H1 (cell line): ENCODE measurements around the gene GALNT2. TPM values are rescaled to one million over a fixed set of nuclear protein-coding genes. Genes with fewer than 3 reads are reported as not detected.

Experiments used
- CTCF ChIA-PET: fragments of 300-600 bp; sonication (Branson Sonifier 250); formaldehyde crosslinking; loops from one replicate; lab custom pipeline; 2021; ENCODE audit not compliant: partially characterized antibody; lab: Charles Lee
- POLR2A ChIA-PET: fragments of 300-600 bp; sonication (Branson Sonifier 250); formaldehyde crosslinking; loops from one replicate; lab custom pipeline; 2021; ENCODE audit warnings: inconsistent platforms; ENCODE audit not compliant: partially characterized antibody; lab: Charles Lee
- DNase-seq, 2 experiments: peaks; one replicate each; pipeline versions ENCODE4 v3.0.0 to v3.0.0-alpha.2; 2010 to 2022; ENCODE audit warnings: low spot score in 2 of 2, low read depth in 1 of 2, mixed read lengths in 1 of 2
- FAIRE-seq: peaks from 2 replicates; lab custom pipeline; 2011; peaks lifted over from hg19 to GRCh38; lab: Jason Lieb, UNC
- H2AFZ ChIP-seq: 2 replicates; pipeline ENCODE4 v1.8.1; 2012; ENCODE audit warnings: low read length, inconsistent platforms
- H2AK5ac ChIP-seq: 2 replicates; pipeline ENCODE4 v1.6.1; 2013; ENCODE audit warnings: low read depth, low read length
- H2BK120ac ChIP-seq: replicated peaks from 2 replicates; pipeline ENCODE3; 2013; ENCODE audit warnings: low read depth, low read length, inconsistent platforms
- H2BK12ac ChIP-seq: 2 replicates; pipeline ENCODE4 v1.6.1; 2013; ENCODE audit warnings: low read depth, low read length
- H2BK15ac ChIP-seq: 2 replicates; pipeline ENCODE4 v1.6.1; 2013; ENCODE audit warnings: low read length
- H2BK20ac ChIP-seq: 2 replicates; pipeline ENCODE4 v1.6.1; 2013; ENCODE audit warnings: low read length
- H2BK5ac ChIP-seq: 2 replicates; pipeline ENCODE4 v1.6.1; 2013; ENCODE audit warnings: low read depth, low read length
- H3K14ac ChIP-seq: 2 replicates; pipeline ENCODE4 v1.6.1; 2013; ENCODE audit warnings: inconsistent platforms; ENCODE audit not compliant: insufficient read length
- H3K18ac ChIP-seq: 2 replicates; pipeline ENCODE4 v1.6.1; 2013; ENCODE audit warnings: low read length; ENCODE audit errors: extremely low read depth
- H3K23ac ChIP-seq: 2 replicates; pipeline ENCODE4 v1.6.1; 2013; ENCODE audit warnings: inconsistent platforms; ENCODE audit not compliant: insufficient read length
- H3K23me2 ChIP-seq: 2 replicates; pipeline ENCODE4 v1.6.1; 2013; ENCODE audit warnings: low read depth, low read length
- H3K27ac ChIP-seq: 2 replicates; pipeline ENCODE4 v1.6.1; 2011; ENCODE audit warnings: low read depth, low read length, inconsistent platforms
- H3K27me3 ChIP-seq, 4 experiments: replicated peaks in 1 of 4; 1 replicate in 1 of 4; 2 replicates in 3 of 4; pipeline versions ENCODE4 v1.6.1 to v1.8.1; 2011 to 2013; ENCODE audit warnings: low read length in 3 of 4, mild to moderate bottlenecking in 3 of 4, inconsistent platforms in 2 of 4, mixed read lengths in 2 of 4, moderate library complexity in 1 of 4; ENCODE audit not compliant: control insufficient read depth in 3 of 4, insufficient read depth in 3 of 4; ENCODE audit errors: extremely low read depth in 1 of 4
- H3K36me3 ChIP-seq, 4 experiments: 2 replicates each; pipeline versions ENCODE4 v1.6.1 to v1.8.1; 2011 to 2013; ENCODE audit warnings: mild to moderate bottlenecking in 4 of 4, low read length in 3 of 4, moderate library complexity in 2 of 4, control low read depth in 1 of 4, inconsistent platforms in 1 of 4; ENCODE audit not compliant: insufficient read depth in 4 of 4, control insufficient read depth in 2 of 4
- H3K4ac ChIP-seq: replicated peaks from 2 replicates; pipeline ENCODE3; 2013; ENCODE audit warnings: low read length, low read depth, mixed read lengths, inconsistent platforms; ENCODE audit not compliant: insufficient read length
- H3K4me1 ChIP-seq, 4 experiments: replicated peaks in 1 of 4; 1 replicate in 1 of 4; 2 replicates in 3 of 4; pipeline versions ENCODE4 v1.6.1 to v1.8.1; 2011 to 2013; ENCODE audit warnings: low read length in 3 of 4, inconsistent platforms in 2 of 4, mixed read lengths in 1 of 4; ENCODE audit not compliant: insufficient read depth in 4 of 4, control insufficient read depth in 3 of 4
- H3K4me2 ChIP-seq, 2 experiments: 2 replicates each; pipeline versions ENCODE4 v1.6.1 to v1.8.1; 2011 to 2013; ENCODE audit warnings: low read depth in 2 of 2, low read length in 2 of 2, control low read depth in 1 of 2, inconsistent platforms in 1 of 2, mild to moderate bottlenecking in 1 of 2; ENCODE audit not compliant: insufficient read depth in 1 of 2
- H3K4me3 ChIP-seq, 4 experiments: fragments of 200-600, 300-600 bp in 1 of 4; sonication (generic), shearing (Covaris generic), sonication (Bioruptor Twin) in 1 of 4; 2 replicates each; pipeline versions ENCODE4 v1.5.1 to v1.8.1; 2011 to 2016; ENCODE audit warnings: low read length in 4 of 4, low read depth in 3 of 4, control low read depth in 2 of 4, inconsistent platforms in 2 of 4, mild to moderate bottlenecking in 2 of 4, mixed read lengths in 1 of 4, moderate library complexity in 1 of 4; ENCODE audit not compliant: insufficient read depth in 2 of 4; ENCODE audit errors: extremely low read depth in 1 of 4
- H3K56ac ChIP-seq: replicated peaks from 2 replicates; pipeline ENCODE3; 2013; ENCODE audit warnings: low read depth, mild to moderate bottlenecking, mixed read lengths, low read length, inconsistent platforms; ENCODE audit not compliant: insufficient read length
- H3K79me1 ChIP-seq: 2 replicates; pipeline ENCODE4 v1.6.1; 2013; ENCODE audit warnings: low read depth, low read length, control low read depth
- H3K79me2 ChIP-seq, 2 experiments: 2 replicates each; pipeline versions ENCODE4 v1.6.1 to v1.8.1; 2012 to 2013; ENCODE audit warnings: low read length in 2 of 2, mild to moderate bottlenecking in 2 of 2, inconsistent platforms in 1 of 2; ENCODE audit not compliant: insufficient read depth in 2 of 2, control insufficient read depth in 1 of 2
- H3K9ac ChIP-seq, 4 experiments: replicated peaks in 1 of 4; 1 replicate in 1 of 4; 2 replicates in 3 of 4; pipeline versions ENCODE4 v1.6.1 to v1.8.1; 2011 to 2013; ENCODE audit warnings: low read depth in 3 of 4, low read length in 3 of 4, control low read depth in 2 of 4, mild to moderate bottlenecking in 2 of 4, moderate library complexity in 2 of 4, inconsistent platforms in 1 of 4; ENCODE audit errors: extremely low read depth in 1 of 4
- H3K9me3 ChIP-seq, 2 experiments: 2 replicates each; pipeline versions ENCODE4 v1.6.1 to v1.8.1; 2012 to 2013; ENCODE audit warnings: mild to moderate bottlenecking in 2 of 2, moderate library complexity in 2 of 2, control low read depth in 1 of 2, inconsistent platforms in 1 of 2, low read depth in 1 of 2, low read length in 1 of 2, mixed read lengths in 1 of 2; ENCODE audit not compliant: insufficient read depth in 2 of 2
- H4K20me1 ChIP-seq, 2 experiments: replicated peaks in 1 of 2; 2 replicates each; pipeline versions ENCODE3 to v1.8.1; 2011 to 2013; ENCODE audit warnings: inconsistent platforms in 2 of 2, low read length in 2 of 2, mild to moderate bottlenecking in 1 of 2; ENCODE audit not compliant: insufficient read depth in 2 of 2, control insufficient read depth in 1 of 2
- H4K5ac ChIP-seq: 2 replicates; pipeline ENCODE4 v1.6.1; 2013; ENCODE audit warnings: low read length, low read depth, mixed read lengths, inconsistent platforms; ENCODE audit not compliant: insufficient read length
- H4K8ac ChIP-seq: 2 replicates; pipeline ENCODE4 v1.8.0; 2013; ENCODE audit warnings: mild to moderate bottlenecking, moderate library complexity, low read length, inconsistent platforms; ENCODE audit not compliant: insufficient read depth; ENCODE audit errors: extremely low read depth
- H4K91ac ChIP-seq: replicated peaks from 2 replicates; pipeline ENCODE3; 2013; ENCODE audit warnings: low read length, mixed read lengths, inconsistent platforms; ENCODE audit not compliant: insufficient read length
- FOSL1 ChIP-seq: IDR thresholded peaks from 2 replicates; pipeline ENCODE4 v1.6.1; 2011; ENCODE audit warnings: mild to moderate bottlenecking, low read depth, low read length, moderate library complexity; ENCODE audit not compliant: insufficient read depth
- MAX ChIP-seq: IDR thresholded peaks from 2 replicates; pipeline ENCODE4 v1.6.1; 2012; ENCODE audit warnings: inconsistent platforms
- WGBS, 2 experiments: shearing (Covaris generic) in 1 of 2; methylation state at CpG; one replicate each; pipeline versions ENCODE4 v1.1.6 to v1.1.7; 2013 to 2015; ENCODE audit warnings: low lambda C conversion rate in 2 of 2, mixed read lengths in 2 of 2, inconsistent platforms in 1 of 2, low coverage in 1 of 2, missing lambda C conversion rate in 1 of 2; ENCODE audit not compliant: insufficient replicate concordance in 2 of 2, insufficient coverage in 1 of 2, insufficient read length in 1 of 2; ENCODE audit errors: extremely low coverage in 1 of 2, missing lambda C conversion rate in 1 of 2; 5-methylcytosine and 5-hydroxymethylcytosine counted together
- polyA plus RNA-seq, 7 experiments: library from polyadenylated mRNA; depleted of rRNA in 3 of 7; stranded (reverse) in 5 of 7; unstranded in 2 of 7; fragments of >200 nt in 5 of 7; fragments of 200-250 nt in 2 of 7; gene quantifications; 1 replicate in 5 of 7; 2 replicates in 1 of 7; 4 replicates in 1 of 7; pipeline versions ENCODE4 v1.2.1 to v1.2.3, GENCODE V29; 2011 to 2013; ENCODE audit warnings: missing spikeins in 2 of 7, mixed read lengths in 2 of 7
- total RNA-seq: library from RNA; stranded (reverse); fragmentation: NEBNext Ultra II Directional; extraction: Animal tissue kit (Norgen Biotek cat#: 25700); gene quantifications from 2 replicates; pipeline ENCODE4 v1.2.1, GENCODE V29; 2021

The GALNT2 gene
- total and polyA plus RNA-seq, 2 of the 8 experiments (the other 6 are each of a cell fraction or from before 2014, with no cell fraction given): 34.5 to 75.3 TPM

GRCh38 chr1:230320804-230321203 lies 253.8 kb downstream of the GALNT2 start:
- no peak overlapping the region for H3K56ac ChIP-seq
- H3K23ac ChIP-seq: no peak overlapping the region
- no peaks in the 10 kb centered on the region for H3K23me2 ChIP-seq
- H2BK5ac ChIP-seq: no peak overlapping the region
- H3K14ac ChIP-seq: no peak overlapping the region
- H3K27me3 ChIP-seq: no peaks in the 10 kb centered on the region
- H3K79me1 ChIP-seq: no peaks in the 10 kb centered on the region
- ChIA-PET POLR2A (interaction anchor here (0.7 to 0.9 kb wide), 2 partner anchors 33 to 42 kb away, joined by 3 read pairs; no protein-coding TSS in a partner anchor), CTCF (interaction anchor here (1.0 kb wide), 1 partner anchor 345 kb away, joined by 3 read pairs; no protein-coding TSS in a partner anchor)
- H3K4ac ChIP-seq: no peak overlapping the region
- H3K4me3 ChIP-seq: no peak overlapping the region
- no peak overlapping the region for H3K4me2 ChIP-seq
- H3K79me2 ChIP-seq: no peaks in the 10 kb centered on the region
- H2AK5ac ChIP-seq: no peak overlapping the region
- H4K20me1 ChIP-seq: no peaks in the 10 kb centered on the region
- DNase-seq: no peak
- H3K36me3 ChIP-seq: peaks cover 5 to 17% (median 10%) of the 10 kb centered on the region in 4 experiments; a peak in 7 of 8 replicates
- no peak overlapping the region for H3K18ac ChIP-seq
- H4K91ac ChIP-seq: no peak overlapping the region
- no peak overlapping the region for H2AFZ ChIP-seq
- TF ChIP-seq MAX (no peak), FOSL1 (no peak)
- no peak overlapping the region for H2BK120ac ChIP-seq
- no peak overlapping the region for H2BK12ac ChIP-seq
- H4K8ac ChIP-seq: no peak overlapping the region
- H3K9me3 ChIP-seq: no peaks in the 10 kb centered on the region
- H2BK20ac ChIP-seq: no peak overlapping the region
- H3K9ac ChIP-seq: no peak overlapping the region
- no peak overlapping the region for H2BK15ac ChIP-seq
- 87% methylated on average over 4 of the region's 4 CpGs; no CpG with 5 or more reads in 1 of the 2 experiments for WGBS, 2 experiments
- no peaks in the 10 kb centered on the region for H3K4me1 ChIP-seq
- no peak for FAIRE-seq
- H4K5ac ChIP-seq: no peak overlapping the region
- H3K27ac ChIP-seq: no peak overlapping the region
